Mesendoderm (in vitro differentiated cells): Measurements from ENCODE around the gene MAP4K5. TPM values are rescaled to one million over a fixed set of nuclear protein-coding genes. Genes with fewer than 3 reads are reported as not detected.
A peak's percentile ranks its signal among the peaks of the same experiment; 100 is the strongest.

Source experiments
- DNase-seq: peaks from one replicate; pipeline ENCODE4 v3.0.0; 2013
- H2AK5ac ChIP-seq: 2 replicates; pipeline ENCODE4 v1.6.1; 2013; ENCODE audit warnings: low read length, inconsistent platforms
- H2BK120ac ChIP-seq: 2 replicates; pipeline ENCODE4 v1.6.1; 2013; ENCODE audit warnings: low read depth, mild to moderate bottlenecking, low read length, moderate library complexity, mixed read lengths
- H2BK15ac ChIP-seq: replicated peaks from 2 replicates; pipeline ENCODE4 v1.6.1; 2013; ENCODE audit warnings: low read depth, mild to moderate bottlenecking, moderate library complexity
- H2BK5ac ChIP-seq: 2 replicates; pipeline ENCODE4 v1.6.1; 2013; ENCODE audit warnings: low read length, inconsistent platforms
- H3K18ac ChIP-seq: 2 replicates; pipeline ENCODE4 v1.6.1; 2013; ENCODE audit warnings: mild to moderate bottlenecking, low read length, mixed read lengths
- H3K23ac ChIP-seq: one replicate; pipeline ENCODE4 v1.6.1; 2013; ENCODE audit warnings: low read length
- H3K27ac ChIP-seq: 2 replicates; pipeline ENCODE4 v1.5.1; 2013; ENCODE audit warnings: low read depth, mild to moderate bottlenecking, inconsistent platforms, low read length, moderate library complexity
- H3K27me3 ChIP-seq: 2 replicates; pipeline ENCODE4 v1.6.1; 2013; ENCODE audit warnings: low read length, control low read depth, mild to moderate bottlenecking, inconsistent platforms; ENCODE audit not compliant: insufficient read depth, poor library complexity
- H3K36me3 ChIP-seq: 2 replicates; pipeline ENCODE4 v1.6.1; 2013; ENCODE audit warnings: low read length, inconsistent platforms; ENCODE audit not compliant: control insufficient read depth, insufficient read depth
- H3K4ac ChIP-seq: one replicate; pipeline ENCODE4 v1.6.1; 2013; ENCODE audit warnings: low read depth, mild to moderate bottlenecking, low read length, moderate library complexity
- H3K4me1 ChIP-seq: 2 replicates; pipeline ENCODE4 v1.6.1; 2013; ENCODE audit warnings: low read depth, low read length, inconsistent platforms; ENCODE audit not compliant: control insufficient read depth
- H3K4me2 ChIP-seq: 2 replicates; pipeline ENCODE4 v1.6.1; 2013; ENCODE audit warnings: low read length
- H3K4me3 ChIP-seq: 2 replicates; pipeline ENCODE4 v1.5.1; 2013; ENCODE audit warnings: mild to moderate bottlenecking, low read length
- H3K56ac ChIP-seq: one replicate; pipeline ENCODE4 v1.6.1; 2013; ENCODE audit warnings: low read length
- H3K79me1 ChIP-seq: 2 replicates; pipeline ENCODE4 v1.6.1; 2013; ENCODE audit warnings: low read length, inconsistent platforms
- H3K79me2 ChIP-seq: 2 replicates; pipeline ENCODE4 v1.6.1; 2013; ENCODE audit warnings: mild to moderate bottlenecking, low read length; ENCODE audit not compliant: control insufficient read depth, insufficient read depth
- H3K9ac ChIP-seq: 2 replicates; pipeline ENCODE4 v1.6.1; 2013; ENCODE audit warnings: low read length, inconsistent platforms
- H4K5ac ChIP-seq: one replicate; pipeline ENCODE4 v1.6.1; 2013; ENCODE audit warnings: low read length
- H4K8ac ChIP-seq: one replicate; pipeline ENCODE4 v1.6.1; 2013; ENCODE audit warnings: low read depth, mild to moderate bottlenecking, control low read depth, low read length, moderate library complexity
- WGBS: extraction: QIAGEN DNeasy Blood & Tissue Kit; methylation state at CpG from one replicate; pipeline ENCODE4 v1.1.7; 2013; ENCODE audit warnings: low lambda C conversion rate, missing lambda C conversion rate; ENCODE audit not compliant: insufficient coverage; ENCODE audit errors: extremely low coverage; 5-methylcytosine and 5-hydroxymethylcytosine counted together
- polyA plus RNA-seq, 2 experiments: library from polyadenylated mRNA; stranded (reverse); fragments of 200-250 nt; gene quantifications; one replicate each; pipeline ENCODE4 v1.2.3, GENCODE V29; 2013

Gene MAP4K5
- 23.3 TPM for polyA plus RNA-seq (2013, experiment 1 of 2)
- polyA plus RNA-seq (2013, experiment 2 of 2), result 22.9 TPM

- H2BK15ac ChIP-seq, result peak within 1 kb of the TSS; percentile 39
Measured at GRCh38 chr14:50532502-50533240, at the start of gene MAP4K5. TSS of gene MAP4K5 (minus strand) at chr14:50532569. CDS start at chr14:50532049, 520 bp downstream.

GRCh38 chr14:50578433-50578832, 46.1 kb upstream of the MAP4K5 start:
- no peak overlapping the region for H3K27ac ChIP-seq
- no peak overlapping the region for H4K5ac ChIP-seq
- no peak overlapping the region for H2BK5ac ChIP-seq
- no peaks in the 10 kb centered on the region for H3K36me3 ChIP-seq
- H3K56ac ChIP-seq, result no peak overlapping the region
- H3K4me3 ChIP-seq, result no peak overlapping the region
- no peak overlapping the region for H2BK120ac ChIP-seq
- no peak overlapping the region for H3K18ac ChIP-seq
- no peak for DNase-seq
- H3K4me1 ChIP-seq, result no peaks in the 10 kb centered on the region
- no peak overlapping the region for H3K4me2 ChIP-seq
- H3K4ac ChIP-seq, result no peak overlapping the region
- no peak overlapping the region for H4K8ac ChIP-seq
- no peak overlapping the region for H3K9ac ChIP-seq
- no peak overlapping the region for H3K23ac ChIP-seq
- H3K79me2 ChIP-seq, result no peaks in the 10 kb centered on the region
- H3K27me3 ChIP-seq, result no peaks in the 10 kb centered on the region
- no peak overlapping the region for H2BK15ac ChIP-seq
- H3K79me1 ChIP-seq, result no peaks in the 10 kb centered on the region
- no peak overlapping the region for H2AK5ac ChIP-seq

More at GRCh38 chr14:50532502-50533240, at the start of gene MAP4K5:
- DNase-seq, result peak; percentile 92
- Histone ChIP-seq H3K36me3 (no peaks in the 10 kb centered on the region), H3K27me3 (no peaks in the 10 kb centered on the region), H3K79me2 (peaks cover 32% of the 10 kb centered on the region), H2BK120ac (no peak within 1 kb of the TSS), H2AK5ac (no peak within 1 kb of the TSS), H3K27ac (peak within 1 kb of the TSS; percentile 90), H4K5ac (no peak within 1 kb of the TSS), H3K4me2 (peak within 1 kb of the TSS; percentile 100), H3K23ac (peak within 1 kb of the TSS; percentile 91), H3K9ac (peak within 1 kb of the TSS; percentile 96), H2BK5ac (no peak within 1 kb of the TSS), H4K8ac (peak within 1 kb of the TSS; percentile 95), H3K18ac (peak within 1 kb of the TSS; percentile 91), H3K4me3 (peak within 1 kb of the TSS; percentile 83), H3K4me1 (peaks cover 6% of the 10 kb centered on the region), H3K79me1 (peaks cover 6% of the 10 kb centered on the region), H3K56ac (peak within 1 kb of the TSS; percentile 99), H3K4ac (peak within 1 kb of the TSS; percentile 77)
- no CpG with 5 or more reads among the region's 60 CpGs for WGBS

- no peaks in the 10 kb centered on the region for H3K36me3 ChIP-seq
- H3K4ac ChIP-seq, result no peak overlapping the region
- H4K5ac ChIP-seq, result no peak overlapping the region
- no peak overlapping the region for H2AK5ac ChIP-seq
- H3K9ac ChIP-seq, result no peak overlapping the region
- no peak overlapping the region for H3K4me3 ChIP-seq
- no peaks in the 10 kb centered on the region for H3K4me1 ChIP-seq
- H2BK15ac ChIP-seq, result no peak overlapping the region
- no peaks in the 10 kb centered on the region for H3K79me2 ChIP-seq
- H2BK120ac ChIP-seq, result no peak overlapping the region
- H2BK5ac ChIP-seq, result no peak overlapping the region
- no peak overlapping the region for H3K27ac ChIP-seq
- no peak overlapping the region for H3K4me2 ChIP-seq
- H3K56ac ChIP-seq, result no peak overlapping the region
- H3K27me3 ChIP-seq, result no peaks in the 10 kb centered on the region
- H3K18ac ChIP-seq, result no peak overlapping the region
- H4K8ac ChIP-seq, result no peak overlapping the region
- DNase-seq, result no peak
- H3K23ac ChIP-seq, result no peak overlapping the region
- H3K79me1 ChIP-seq, result no peaks in the 10 kb centered on the region
Measured at GRCh38 chr14:50577982-50578381, 45.6 kb upstream of the MAP4K5 start.

- no peaks in the 10 kb centered on the region for H3K79me1 ChIP-seq
- no peaks in the 10 kb centered on the region for H3K27me3 ChIP-seq
- H4K8ac ChIP-seq, result no peak overlapping the region
- H2BK5ac ChIP-seq, result no peak overlapping the region
- H3K23ac ChIP-seq, result no peak overlapping the region
- H2AK5ac ChIP-seq, result no peak overlapping the region
- no peak overlapping the region for H3K9ac ChIP-seq
- H3K56ac ChIP-seq, result no peak overlapping the region
- H2BK15ac ChIP-seq, result no peak overlapping the region
- H3K36me3 ChIP-seq, result no peaks in the 10 kb centered on the region
- H3K4me1 ChIP-seq, result no peaks in the 10 kb centered on the region
- no peak overlapping the region for H3K4me3 ChIP-seq
- H3K4ac ChIP-seq, result no peak overlapping the region
- no peak overlapping the region for H3K27ac ChIP-seq
- no peak overlapping the region for H2BK120ac ChIP-seq
- no peak for DNase-seq
- H4K5ac ChIP-seq, result no peak overlapping the region
- H3K4me2 ChIP-seq, result no peak overlapping the region
- H3K18ac ChIP-seq, result no peak overlapping the region
- H3K79me2 ChIP-seq, result no peaks in the 10 kb centered on the region
Measured at GRCh38 chr14:50575769-50576168, 43.4 kb upstream of the MAP4K5 start.

- Histone ChIP-seq H3K4ac (no peak overlapping the region), H3K4me2 (no peak overlapping the region), H3K4me3 (no peak overlapping the region), H2BK15ac (no peak overlapping the region), H4K8ac (no peak overlapping the region), H3K27ac (no peak overlapping the region), H3K79me1 (no peaks in the 10 kb centered on the region), H2AK5ac (no peak overlapping the region), H3K56ac (no peak overlapping the region), H2BK120ac (no peak overlapping the region), H3K9ac (no peak overlapping the region), H3K23ac (no peak overlapping the region), H3K79me2 (no peaks in the 10 kb centered on the region), H3K4me1 (no peaks in the 10 kb centered on the region), H3K36me3 (no peaks in the 10 kb centered on the region), H4K5ac (no peak overlapping the region), H3K18ac (no peak overlapping the region), H2BK5ac (no peak overlapping the region), H3K27me3 (no peaks in the 10 kb centered on the region)
- no peak for DNase-seq
- no CpG with 5 or more reads among the region's 2 CpGs for WGBS
Measured at GRCh38 chr14:50573862-50574261, 41.5 kb upstream of the MAP4K5 start.

GRCh38 chr14:50569714-50570274, 37.4 kb upstream of the MAP4K5 start:
- Histone ChIP-seq H3K27ac (no peak overlapping the region), H3K56ac (no peak overlapping the region), H3K79me2 (no peaks in the 10 kb centered on the region), H3K79me1 (no peaks in the 10 kb centered on the region), H4K8ac (no peak overlapping the region), H3K23ac (no peak overlapping the region), H3K9ac (no peak overlapping the region), H3K36me3 (no peaks in the 10 kb centered on the region), H3K4ac (no peak overlapping the region), H2BK120ac (no peak overlapping the region), H3K18ac (no peak overlapping the region), H2AK5ac (no peak overlapping the region), H4K5ac (no peak overlapping the region), H3K4me1 (no peaks in the 10 kb centered on the region), H2BK5ac (no peak overlapping the region), H2BK15ac (no peak overlapping the region), H3K27me3 (no peaks in the 10 kb centered on the region), H3K4me3 (no peak overlapping the region), H3K4me2 (no peak overlapping the region)
- no peak for DNase-seq
